NK-92 (cell line): Measurements from ENCODE around the gene DIS3.
"Not testable (repeated sequence)": the region's sequence is repeated elsewhere in the genome, so short reads cannot be mapped to it uniquely, and the experiment has no call there.

ENCODE experiments used
- DNase-seq: peaks from one replicate; lab custom pipeline; 2025; ENCODE audit not compliant: unreplicated experiment; lab: John Stamatoyannopoulos, UW

DIS3 gene

DNA sequence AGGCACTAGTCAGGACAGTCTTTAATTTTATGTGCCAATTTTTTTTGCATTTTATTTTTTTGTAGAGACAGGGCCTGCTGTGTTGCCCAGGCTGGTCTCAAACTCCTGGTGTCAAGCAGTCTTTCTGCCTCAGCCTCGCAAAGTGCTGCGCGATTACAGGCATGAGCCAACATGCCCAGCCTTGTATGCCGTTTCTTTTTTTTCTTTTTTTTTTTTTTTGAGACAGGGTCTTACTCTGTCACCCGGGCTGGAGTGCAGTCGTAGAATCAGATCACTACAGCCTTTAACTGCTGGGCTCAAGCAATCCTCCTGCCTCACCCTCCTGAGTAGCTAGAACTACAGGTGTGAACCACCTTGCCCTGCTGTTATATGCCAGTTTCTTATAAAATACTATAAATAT lies 27.6 kb downstream of the DIS3 start:
- DNase-seq, result no peak

GRCh38 chr13:72751220-72751619 lies 30.5 kb downstream of the DIS3 start:
- DNase-seq, result no peak

- DNase-seq, result no peak
Measured at GRCh38 chr13:72745260-72745659, 36.4 kb downstream of the DIS3 start.

- DNase-seq, result no peak
Measured at GRCh38 chr13:72740015-72740414, 41.7 kb downstream of the DIS3 start.

- DNase-seq, result no peak
Measured at GRCh38 chr13:72737033-72737432, 44.7 kb downstream of the DIS3 start.

DNA sequence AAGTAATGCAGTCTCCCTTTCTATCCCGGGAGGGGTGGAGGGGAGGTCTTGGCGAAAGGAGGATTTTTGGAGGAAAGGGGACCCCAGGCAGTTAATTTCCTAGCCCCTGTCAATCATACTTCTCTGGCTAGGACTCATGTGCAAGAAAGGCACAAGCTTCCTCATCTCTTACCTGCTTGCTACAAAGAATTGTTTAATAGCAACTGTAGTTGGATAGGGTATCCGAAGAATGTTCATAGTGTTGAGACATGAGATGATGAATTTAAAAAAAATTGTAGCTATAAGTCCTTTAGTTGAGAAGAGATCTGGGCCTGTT lies 53.5 kb downstream of the DIS3 start:
- DNase-seq, result no peak

- DNase-seq, result peak; percentile 71
Measured at GRCh38 chr13:72727417-72728289, 54.0 kb downstream of the DIS3 start, which contains the start of the genes BORA and MZT1. BORA (plus strand) TSS chr13:72727923; CDS start chr13:72728941, 1,018 bp downstream. MZT1 (minus strand) TSS chr13:72727629; CDS start chr13:72727602, 27 bp downstream.

- no peak for DNase-seq
Measured at GRCh38 chr13:72726726-72727416, 54.8 kb downstream of the DIS3 start.

DNA sequence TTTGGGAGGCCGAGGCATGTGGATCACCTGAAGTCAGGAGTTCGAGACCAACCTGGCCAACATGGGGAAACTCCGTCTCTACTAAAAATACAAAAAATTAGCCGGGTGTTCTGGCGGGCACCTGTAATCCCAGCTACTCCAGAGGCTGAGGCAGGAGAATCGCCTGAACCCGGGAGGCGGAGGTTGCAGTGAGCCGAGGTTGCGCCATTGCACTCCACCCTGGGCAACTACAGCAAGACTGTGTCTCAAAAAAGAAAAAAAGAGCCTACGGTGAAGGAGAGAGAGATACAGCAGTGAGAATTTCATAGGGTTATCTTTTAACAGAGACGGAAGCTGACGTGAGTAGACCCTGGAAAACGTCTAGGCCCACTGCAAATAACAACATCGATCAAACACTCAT lies 55.5 kb downstream of the DIS3 start:
- not testable (repeated sequence) for DNase-seq

GRCh38 chr13:72716776-72717175 lies 64.9 kb downstream of the DIS3 start:
- no peak for DNase-seq
